Activated CD4-positive, CD25-positive, alpha-beta regulatory T cell treated with anti-CD3 and anti-CD28 coated beads, Interleukin-2, amount 50 U/mL, for 16 hours (primary cell): ENCODE measurements around the gene STEAP4.
"Not testable (repeated sequence)": the region's sequence is repeated elsewhere in the genome, so short reads cannot be mapped to it uniquely, and the experiment has no call there.

Source experiments
- DNase-seq: peaks from one replicate; pipeline ENCODE4 v3.0.0-alpha.2; 2020; ENCODE audit warnings: low read depth, low spot score

The STEAP4 gene

GRCh38 chr7:88268858-88269257 lies 37.8 kb downstream of the STEAP4 start:
- no peak for DNase-seq

GRCh38 chr7:88268051-88268450 lies 38.6 kb downstream of the STEAP4 start:
- DNase-seq = no peak

- DNase-seq = no peak
These were observed 39.3 kb downstream of the STEAP4 start for GRCh38 chr7:88267421-88267820.

GRCh38 chr7:88264987-88265386 lies 41.7 kb downstream of the STEAP4 start:
- not testable (repeated sequence) for DNase-seq

GRCh38 chr7:88262562-88262961 lies 44.1 kb downstream of the STEAP4 start:
- no peak for DNase-seq

GRCh38 chr7:88260719-88261118 lies 46.0 kb downstream of the STEAP4 start:
- no peak for DNase-seq

- DNase-seq = no peak
These were observed 46.9 kb downstream of the STEAP4 start for GRCh38 chr7:88259656-88260380.

- not testable (repeated sequence) for DNase-seq
These were observed 48.4 kb downstream of the STEAP4 start for GRCh38 chr7:88258296-88258695.

- no peak for DNase-seq
These were observed 49.8 kb downstream of the STEAP4 start for GRCh38 chr7:88256906-88257305.

GRCh38 chr7:88254721-88255424 lies 51.8 kb downstream of the STEAP4 start:
- no peak for DNase-seq

- DNase-seq = no peak
These were observed 53.1 kb downstream of the STEAP4 start for GRCh38 chr7:88253640-88254039.

GRCh38 chr7:88244258-88244657 lies 62.4 kb downstream of the STEAP4 start:
- DNase-seq = no peak

- DNase-seq = no peak
These were observed 63.3 kb downstream of the STEAP4 start for GRCh38 chr7:88243345-88243909.

GRCh38 chr7:88239852-88240251 lies 66.8 kb downstream of the STEAP4 start:
- DNase-seq = no peak

GRCh38 chr7:88233828-88234227 lies 72.9 kb downstream of the STEAP4 start:
- no peak for DNase-seq

GRCh38 chr7:88230646-88231045 lies 76.0 kb downstream of the STEAP4 start:
- DNase-seq = no peak

GRCh38 chr7:88229302-88229995 lies 77.2 kb downstream of the STEAP4 start:
- DNase-seq = no peak

GRCh38 chr7:88226886-88227516 lies 79.7 kb downstream of the STEAP4 start:
- no peak for DNase-seq

GRCh38 chr7:88226201-88226600 lies 80.5 kb downstream of the STEAP4 start:
- no peak for DNase-seq

GRCh38 chr7:88224601-88225275 lies 82.0 kb downstream of the STEAP4 start:
- no peak for DNase-seq

- no peak for DNase-seq
These were observed 83.4 kb downstream of the STEAP4 start for GRCh38 chr7:88223265-88223664.
